Skin epidermis (tissue), 12 donors: Measurements from ENCODE around the gene KIF1B.

ENCODE experiments used
- H3K27ac ChIP-seq, 21 experiments: fragments of 200-600 bp; sonication (generic) in 11 of 21; one replicate each; pipeline ENCODE4 v1.5.0; 2020; ENCODE audit warnings: mild to moderate bottlenecking in 3 of 21, inconsistent platforms in 2 of 21, moderate library complexity in 2 of 21
- H3K4me3 ChIP-seq, 7 experiments: fragments of 200-600 bp; sonication (generic) in 2 of 7; one replicate each; pipeline ENCODE4 v1.5.0; 2020; ENCODE audit warnings: inconsistent platforms in 2 of 7, mild to moderate bottlenecking in 2 of 7, moderate library complexity in 1 of 7

Gene KIF1B

DNA sequence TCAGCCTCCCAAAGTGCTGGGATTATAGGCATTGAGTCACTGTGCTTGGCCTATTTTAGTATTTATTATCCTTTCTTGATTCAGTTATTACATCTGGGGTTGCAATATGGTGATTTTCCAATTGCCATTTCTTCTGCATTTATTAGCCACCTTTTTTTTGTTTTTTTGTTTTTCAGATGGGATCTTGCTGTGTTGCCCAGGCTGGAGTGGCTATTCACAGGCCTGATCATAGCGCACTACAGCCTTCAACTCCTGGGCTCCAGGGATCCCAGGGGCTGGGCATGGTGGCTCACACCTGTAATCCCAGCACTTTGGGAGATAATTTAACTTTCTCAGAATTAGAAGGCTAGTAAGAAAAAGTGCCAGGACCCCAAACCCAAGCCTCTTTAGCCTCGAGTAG is 106.4 kb downstream of the KIF1B start:
- no peak overlapping the region for H3K4me3 ChIP-seq
- no peak overlapping the region for H3K27ac ChIP-seq

DNA sequence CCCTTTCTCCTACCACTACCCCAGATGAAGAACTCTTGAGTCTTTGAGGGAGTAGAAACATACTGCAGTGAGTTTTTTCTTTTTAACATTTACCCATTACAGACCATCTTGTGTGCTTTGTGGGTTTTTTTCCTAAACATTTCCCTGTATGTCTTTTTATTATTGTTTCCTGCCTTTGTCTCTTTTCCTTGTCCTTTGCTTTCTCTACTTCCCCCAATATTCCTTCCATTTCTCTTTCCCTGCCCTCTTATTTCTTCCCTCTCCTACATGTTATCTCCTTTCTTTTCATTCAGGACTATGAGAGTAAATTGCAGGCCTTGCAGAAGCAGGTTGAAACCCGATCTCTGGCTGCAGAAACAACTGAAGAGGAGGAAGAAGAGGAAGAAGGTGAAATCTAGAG is 109.4 kb downstream of the KIF1B start:
- no peak overlapping the region for H3K27ac ChIP-seq
- H3K4me3 ChIP-seq = no peak overlapping the region

DNA sequence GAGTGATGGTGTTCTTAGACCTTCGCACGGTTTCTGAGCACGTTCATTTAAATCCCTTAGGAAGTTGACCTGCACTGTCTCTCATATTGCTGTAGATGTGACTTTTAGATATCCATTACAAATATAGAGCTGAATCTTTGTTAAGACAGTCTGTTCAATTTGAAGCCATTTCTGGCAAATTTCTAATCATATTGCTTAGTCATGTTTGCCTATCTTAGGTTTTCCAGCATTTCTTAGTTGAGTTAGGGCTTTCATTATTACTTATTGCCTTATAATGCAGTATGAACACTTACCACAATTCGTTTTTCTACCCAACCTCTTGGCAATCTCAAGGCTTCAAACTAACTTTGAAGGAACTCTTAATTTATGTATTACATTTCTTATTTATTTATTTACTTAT is 110.0 kb downstream of the KIF1B start:
- Histone ChIP-seq H3K27ac (no peak overlapping the region), H3K4me3 (no peak overlapping the region)

DNA sequence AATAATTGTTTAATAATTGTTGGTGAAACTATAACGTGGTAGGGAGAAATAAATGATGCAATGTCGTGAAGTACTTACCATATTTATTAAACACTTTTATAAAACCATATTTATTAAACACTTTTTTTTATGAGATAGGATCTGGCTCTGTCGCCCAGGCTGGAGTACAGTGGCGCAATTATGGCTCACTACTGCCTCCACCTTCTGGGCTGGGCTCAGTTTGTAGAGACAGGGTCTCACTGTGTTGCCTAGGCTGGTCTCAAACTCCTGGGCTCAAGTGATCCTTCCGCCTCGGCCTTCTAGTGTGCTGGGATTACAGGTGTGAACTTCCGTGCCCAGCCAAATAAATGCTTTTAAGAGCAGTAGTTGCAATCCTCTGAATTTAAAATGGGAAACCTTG is 112.5 kb downstream of the KIF1B start:
- H3K27ac ChIP-seq = no peak overlapping the region
- H3K4me3 ChIP-seq = no peak overlapping the region

DNA sequence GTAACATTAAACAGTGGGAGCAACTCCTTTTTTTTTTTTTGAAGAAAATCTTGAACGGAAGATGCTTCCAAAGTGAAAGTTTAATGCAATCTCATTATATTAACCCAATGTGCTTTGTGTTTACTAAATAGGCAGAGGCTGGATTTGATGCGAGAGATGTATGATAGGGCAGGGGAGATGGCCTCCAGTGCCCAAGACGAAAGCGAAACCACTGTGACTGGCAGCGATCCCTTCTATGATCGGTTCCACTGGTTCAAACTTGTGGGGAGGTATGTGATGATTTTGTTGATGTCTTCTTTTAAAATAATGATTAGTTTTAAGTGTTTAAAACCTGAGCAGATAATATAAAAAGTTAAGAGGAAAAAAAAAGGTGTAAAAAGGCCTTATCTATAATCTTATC is 114.3 kb downstream of the KIF1B start:
- Histone ChIP-seq H3K27ac (peak overlapping the region in 1 of 21 experiments; percentile 20), H3K4me3 (no peak overlapping the region)

DNA sequence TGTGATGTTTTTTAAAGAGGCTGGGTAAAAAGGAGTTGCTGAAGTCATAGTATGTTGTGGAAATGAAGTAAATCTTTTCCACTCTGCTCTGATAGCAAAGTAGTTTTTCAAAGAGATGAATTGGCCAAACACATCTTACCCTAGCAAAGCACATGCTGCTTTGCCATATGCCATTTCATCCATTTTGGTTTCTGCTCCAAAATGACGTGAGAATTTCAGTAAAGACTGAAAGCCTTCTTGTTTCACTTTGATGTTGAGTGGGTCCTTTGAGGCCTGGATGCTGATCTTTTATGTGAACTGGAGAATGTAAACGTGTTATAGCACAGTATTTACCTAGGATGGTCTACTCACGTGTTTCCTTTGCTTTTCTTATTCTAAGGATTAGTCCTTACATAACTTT is 115.2 kb downstream of the KIF1B start:
- no peak overlapping the region for H3K27ac ChIP-seq

DNA sequence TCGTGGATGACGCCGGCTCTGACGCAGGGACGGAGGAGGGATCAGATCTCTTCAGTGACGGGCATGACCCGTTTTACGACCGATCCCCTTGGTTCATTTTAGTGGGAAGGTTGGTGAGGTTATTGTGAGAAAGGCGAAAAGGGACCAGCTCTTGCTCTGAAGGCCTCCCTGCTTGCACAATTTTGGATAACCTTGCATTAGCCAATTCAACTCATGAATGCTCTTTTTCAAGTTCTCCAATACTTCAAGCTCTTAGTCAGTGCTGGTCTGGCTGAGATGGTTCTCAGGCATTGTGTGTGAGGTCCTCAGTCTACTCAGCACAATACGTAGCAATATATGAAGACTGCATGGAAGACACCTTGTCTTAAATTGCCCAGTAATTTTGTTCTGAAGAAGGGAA is 115.9 kb downstream of the KIF1B start:
- Histone ChIP-seq H3K27ac (no peak overlapping the region), H3K4me3 (no peak overlapping the region)

More for the DNA sequence above, 115.2 kb downstream of the KIF1B start:
- no peak overlapping the region for H3K4me3 ChIP-seq

DNA sequence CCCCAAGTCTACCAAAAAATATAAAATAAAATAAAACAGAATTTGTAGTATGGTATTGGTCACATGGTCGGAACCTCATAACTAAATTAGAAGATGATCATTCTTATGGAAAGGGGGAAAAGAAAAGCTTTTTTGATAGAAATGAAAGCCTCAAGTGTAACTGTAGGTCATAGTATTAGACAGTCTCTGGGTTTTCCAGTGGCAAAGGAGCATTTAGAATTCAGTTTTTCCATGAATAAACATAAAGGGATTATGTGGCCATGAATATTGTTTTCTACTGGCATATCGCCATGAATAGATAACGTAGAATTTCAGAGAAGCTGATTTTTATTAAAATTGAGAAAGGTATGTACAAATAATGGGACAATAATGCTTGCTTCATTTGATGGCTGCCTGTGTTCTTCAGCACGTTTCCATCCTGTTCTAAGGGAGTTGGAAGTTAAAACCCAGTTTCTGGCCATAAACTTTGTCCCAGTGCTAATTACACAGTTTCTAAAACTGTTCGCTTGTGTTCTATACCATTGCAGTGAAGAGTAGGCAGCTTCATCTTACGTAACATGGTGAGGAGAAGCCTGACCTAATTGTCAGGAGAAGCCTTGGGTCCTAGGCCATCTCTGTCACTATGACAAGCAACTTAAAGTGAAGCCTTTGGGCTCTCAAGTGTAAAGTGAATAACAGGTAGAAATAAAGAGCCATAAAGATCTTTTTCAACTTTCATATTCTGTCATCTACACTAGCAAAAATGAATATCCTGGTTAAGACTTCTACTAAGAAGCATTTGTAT is 118.0 kb downstream of the KIF1B start:
- H3K4me3 ChIP-seq = no peak overlapping the region
- no peak overlapping the region for H3K27ac ChIP-seq

DNA sequence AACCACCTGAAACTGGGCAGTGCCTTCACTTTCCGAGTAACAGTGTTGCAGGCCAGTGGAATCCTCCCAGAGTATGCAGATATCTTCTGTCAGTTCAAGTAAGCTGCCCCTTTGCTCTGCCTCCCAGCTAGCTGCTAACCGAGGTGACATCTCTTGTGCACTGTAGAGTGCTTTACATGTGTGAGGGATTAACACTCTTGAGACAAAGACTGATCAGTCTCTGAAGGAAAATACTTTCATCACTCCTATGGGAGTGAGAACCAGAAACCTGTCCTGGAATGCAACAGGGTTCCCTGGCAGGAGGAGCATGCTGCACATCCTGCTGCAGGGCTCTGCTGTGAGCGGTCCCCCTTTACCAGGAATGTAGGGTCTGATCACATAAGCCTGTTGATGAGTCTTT is 127.1 kb downstream of the KIF1B start:
- no peak overlapping the region for H3K4me3 ChIP-seq
- H3K27ac ChIP-seq = no peak overlapping the region

DNA sequence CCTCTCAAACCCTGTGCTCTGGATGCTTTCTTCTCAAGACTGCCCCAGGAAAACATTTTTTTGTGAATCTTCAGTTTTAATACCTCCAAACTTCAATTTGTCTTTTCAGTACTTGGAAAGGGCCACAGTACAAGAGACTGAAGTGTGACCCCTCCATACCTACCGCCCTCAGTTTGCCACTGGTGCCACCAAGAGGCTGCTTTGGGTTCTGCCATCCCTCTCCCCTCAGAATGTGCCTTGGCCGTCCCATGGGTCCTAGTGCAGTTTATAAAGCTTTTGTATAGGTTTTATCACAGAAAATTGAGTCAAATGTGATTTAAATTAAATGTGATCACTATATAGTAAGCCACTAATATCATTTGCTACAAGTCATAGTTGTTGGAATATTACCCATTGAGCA is 127.7 kb downstream of the KIF1B start:
- Histone ChIP-seq H3K27ac (no peak overlapping the region), H3K4me3 (no peak overlapping the region)

DNA sequence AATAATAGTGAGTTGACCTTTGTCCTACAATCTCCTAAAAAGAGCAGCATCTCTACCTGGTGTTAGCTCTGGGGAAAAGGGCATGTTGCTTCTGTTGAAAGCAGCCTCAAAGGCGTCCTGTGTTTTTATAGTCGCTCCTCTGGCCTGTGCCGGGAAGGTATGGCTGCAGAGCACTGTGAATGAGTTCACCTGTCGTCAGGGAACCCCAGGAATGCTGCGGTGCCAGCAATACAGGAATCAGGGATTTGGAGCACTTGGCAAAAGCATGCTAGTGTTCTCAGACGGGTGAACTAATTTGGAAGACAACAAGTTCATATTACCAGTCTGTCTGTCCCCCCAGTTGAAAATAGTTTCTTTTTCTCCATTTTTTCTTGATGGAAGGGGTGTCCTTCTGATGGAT is 128.2 kb downstream of the KIF1B start:
- Histone ChIP-seq H3K27ac (no peak overlapping the region), H3K4me3 (no peak overlapping the region)

DNA sequence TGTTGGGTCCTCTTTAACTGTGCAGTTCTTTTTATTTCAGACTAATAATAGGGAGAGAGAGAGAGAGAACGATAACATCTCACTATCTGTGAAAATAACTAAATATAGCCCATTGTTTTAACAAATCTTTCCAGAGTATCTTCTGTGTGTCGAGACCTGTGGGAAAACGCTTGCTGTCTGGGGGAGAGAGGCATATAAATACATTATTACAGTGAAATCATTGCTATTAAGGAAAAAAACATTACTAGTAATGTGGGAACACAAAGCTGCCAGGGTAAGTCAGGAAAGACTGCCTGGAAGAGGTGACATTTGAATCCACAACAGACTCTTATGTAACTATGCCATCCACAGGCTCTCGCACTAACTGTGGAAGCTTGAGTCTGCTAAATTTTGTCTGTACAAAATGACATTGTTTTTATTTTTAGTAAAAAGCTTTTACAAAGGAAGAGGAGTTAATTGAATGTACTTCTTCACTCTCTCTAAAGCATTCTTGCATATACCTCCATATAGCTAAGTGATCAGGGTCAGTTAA is 128.7 kb downstream of the KIF1B start:
- Histone ChIP-seq H3K27ac (no peak overlapping the region), H3K4me3 (no peak overlapping the region)

DNA sequence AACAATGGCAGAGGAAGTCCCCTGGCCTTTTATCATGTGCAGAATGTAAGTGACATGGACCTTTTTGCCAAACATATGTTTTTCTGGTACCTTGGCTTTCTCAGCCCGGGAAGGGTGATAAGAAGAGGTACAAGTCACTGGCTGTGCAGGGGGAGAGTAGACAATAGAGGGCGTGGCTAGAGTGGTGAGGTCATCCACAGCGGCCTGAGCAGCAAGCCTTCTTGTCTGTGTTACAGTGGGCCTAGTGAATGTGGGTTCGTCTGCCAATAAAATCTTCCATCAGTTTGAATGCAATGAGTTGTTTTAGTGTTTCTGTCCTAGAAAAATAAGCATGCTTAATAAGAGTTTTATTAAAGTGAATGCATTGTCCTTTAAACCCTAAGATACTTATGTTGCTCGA is 129.4 kb downstream of the KIF1B start:
- no peak overlapping the region for H3K27ac ChIP-seq

DNA sequence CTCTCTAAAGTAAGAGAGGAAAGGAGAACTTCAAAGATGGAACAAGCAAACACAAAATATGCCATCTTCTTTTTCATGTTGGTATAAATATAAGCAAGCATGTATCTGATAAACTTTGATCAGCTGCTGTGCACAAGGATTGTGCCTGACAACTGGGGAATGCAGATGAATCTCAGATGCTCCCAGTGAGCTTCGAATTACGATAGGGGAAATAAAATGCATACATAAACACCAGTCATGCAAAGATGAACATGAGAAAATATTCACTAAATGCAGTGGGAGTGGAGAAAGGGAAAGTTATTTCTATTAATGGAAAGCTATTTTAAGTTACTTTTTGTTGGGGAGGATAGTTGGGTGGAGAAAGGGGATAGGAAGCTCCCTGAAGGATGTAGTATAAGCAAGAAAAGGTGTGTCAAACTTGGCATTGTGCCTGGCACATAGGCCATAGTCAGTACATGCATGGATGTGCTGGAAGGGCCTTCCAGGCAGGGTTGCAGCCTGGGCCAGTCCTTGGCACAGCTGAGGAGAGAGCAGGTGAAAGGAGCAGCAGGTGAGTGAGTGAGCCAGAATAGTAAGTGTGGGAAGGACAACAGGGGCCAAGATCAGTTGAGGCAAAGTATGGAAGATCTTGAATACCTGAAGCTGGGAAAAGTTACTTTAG is 130.7 kb downstream of the KIF1B start:
- Histone ChIP-seq H3K4me3 (no peak overlapping the region), H3K27ac (no peak overlapping the region)

More for the DNA sequence above, 129.4 kb downstream of the KIF1B start:
- no peak overlapping the region for H3K4me3 ChIP-seq

DNA sequence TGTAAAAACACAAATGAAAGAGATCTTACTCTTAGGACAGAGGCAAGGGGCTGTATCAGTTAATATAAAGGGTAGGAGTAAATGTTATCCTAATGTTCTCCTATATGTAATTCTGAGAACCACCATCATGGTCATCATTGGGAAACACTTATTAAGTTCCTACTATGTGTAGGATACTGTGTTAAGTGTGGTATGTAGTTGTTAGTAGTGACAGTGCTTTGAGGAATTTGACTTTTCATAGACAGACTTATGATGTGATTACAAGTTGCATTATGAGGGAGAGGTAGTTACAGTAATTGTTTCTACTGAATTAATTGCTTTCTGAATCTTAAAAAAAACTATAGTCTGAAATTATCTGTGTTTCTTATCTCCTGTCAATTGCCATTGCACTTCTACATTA is 136.7 kb downstream of the KIF1B start:
- Histone ChIP-seq H3K27ac (no peak overlapping the region), H3K4me3 (no peak overlapping the region)

DNA sequence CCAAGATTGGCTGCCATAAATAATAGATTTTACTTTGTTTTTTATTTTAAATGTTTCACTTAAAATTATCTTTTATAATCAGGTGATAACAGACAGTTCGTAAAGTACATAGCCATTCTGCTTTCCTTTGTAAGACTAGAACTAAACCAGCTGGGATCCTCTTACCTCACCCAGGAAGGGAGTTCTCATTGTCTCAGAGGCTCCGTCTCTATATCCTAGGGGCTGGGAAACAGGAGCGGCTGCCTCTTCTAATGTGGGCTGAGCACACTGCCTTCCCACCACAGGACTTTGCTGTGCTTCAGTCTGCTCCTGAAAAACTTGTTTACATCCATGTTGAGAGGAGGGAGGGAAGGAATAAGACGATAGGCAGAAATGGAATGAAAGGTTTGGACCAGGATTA is 142.9 kb downstream of the KIF1B start:
- Histone ChIP-seq H3K27ac (no peak overlapping the region), H3K4me3 (no peak overlapping the region)

DNA sequence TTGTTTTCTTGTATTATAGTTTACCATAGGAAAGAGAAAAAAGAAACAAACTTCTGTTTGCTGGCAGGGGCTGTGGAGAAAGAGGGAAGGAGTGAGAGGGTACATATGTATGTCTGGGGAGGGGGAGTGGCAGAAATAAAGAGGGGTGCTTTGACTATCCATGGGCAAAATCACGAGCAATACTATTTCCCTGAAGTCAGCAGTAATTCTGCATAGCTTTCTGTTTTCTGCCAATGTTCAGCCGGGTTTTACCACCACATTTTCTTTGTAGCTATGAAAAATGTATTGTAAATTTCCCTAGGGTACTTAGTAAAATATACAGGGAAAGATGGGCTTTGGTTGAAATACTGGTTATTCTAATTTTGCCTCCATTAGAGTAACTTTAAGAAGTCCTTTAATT is 143.3 kb downstream of the KIF1B start:
- Histone ChIP-seq H3K27ac (no peak overlapping the region), H3K4me3 (no peak overlapping the region)

DNA sequence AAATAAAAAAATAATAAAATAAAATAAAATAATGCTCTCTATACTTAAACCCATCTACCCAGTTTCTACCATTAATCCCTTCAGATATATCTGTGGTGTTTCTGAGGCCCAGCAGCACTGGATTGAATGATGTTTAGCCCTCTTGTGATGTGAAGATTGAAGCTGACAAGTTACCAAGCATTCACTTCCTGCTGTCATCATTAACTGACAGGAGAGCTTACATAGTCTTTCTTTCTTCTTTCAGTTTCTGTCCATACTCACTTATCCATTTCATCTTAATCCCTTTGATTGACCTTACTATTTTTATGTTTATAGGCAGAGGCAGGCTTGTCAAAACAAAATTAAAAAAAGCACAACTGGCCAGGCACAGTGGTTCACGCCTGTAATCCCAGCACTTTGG is 149.7 kb downstream of the KIF1B start:
- Histone ChIP-seq H3K27ac (no peak overlapping the region), H3K4me3 (no peak overlapping the region)

DNA sequence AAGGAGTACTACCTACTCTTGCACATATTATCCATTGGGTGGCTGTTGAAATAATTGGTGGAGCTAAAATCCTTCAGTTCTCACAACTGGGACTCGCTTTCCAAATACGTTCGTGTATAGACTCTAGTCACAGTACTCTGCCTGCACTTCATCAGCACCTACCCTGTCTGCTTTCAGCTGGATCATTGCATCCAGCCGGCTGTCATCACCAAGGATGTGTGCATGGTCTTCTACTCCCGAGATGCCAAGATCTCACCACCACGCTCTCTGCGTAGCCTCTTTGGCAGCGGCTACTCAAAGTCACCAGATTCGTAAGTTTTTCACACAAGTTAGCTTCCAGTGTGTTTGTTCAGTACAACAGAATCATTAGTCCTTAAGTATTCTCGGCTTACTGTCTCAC is 151.1 kb downstream of the KIF1B start:
- Histone ChIP-seq H3K27ac (no peak overlapping the region), H3K4me3 (no peak overlapping the region)

DNA sequence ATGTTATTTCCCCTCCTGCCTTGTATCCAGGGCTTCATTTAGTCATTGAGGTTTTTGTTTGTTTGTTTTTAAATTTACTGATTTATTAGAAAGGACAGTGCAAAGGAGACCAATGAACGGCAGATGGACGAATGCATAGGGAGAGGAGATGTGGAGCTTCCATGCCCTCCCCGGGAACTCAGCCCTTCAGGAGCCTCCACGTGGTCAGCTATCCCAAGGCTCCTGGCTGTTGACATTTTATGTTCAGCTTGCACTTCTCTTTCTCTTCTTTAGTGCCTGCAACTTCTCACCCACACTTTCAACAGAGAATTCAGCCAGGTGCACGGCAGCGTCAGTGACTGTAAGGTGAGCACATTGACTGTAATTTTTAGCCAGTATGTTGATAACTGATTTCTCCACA is 157.8 kb downstream of the KIF1B start:
- Histone ChIP-seq H3K27ac (no peak overlapping the region), H3K4me3 (no peak overlapping the region)

DNA sequence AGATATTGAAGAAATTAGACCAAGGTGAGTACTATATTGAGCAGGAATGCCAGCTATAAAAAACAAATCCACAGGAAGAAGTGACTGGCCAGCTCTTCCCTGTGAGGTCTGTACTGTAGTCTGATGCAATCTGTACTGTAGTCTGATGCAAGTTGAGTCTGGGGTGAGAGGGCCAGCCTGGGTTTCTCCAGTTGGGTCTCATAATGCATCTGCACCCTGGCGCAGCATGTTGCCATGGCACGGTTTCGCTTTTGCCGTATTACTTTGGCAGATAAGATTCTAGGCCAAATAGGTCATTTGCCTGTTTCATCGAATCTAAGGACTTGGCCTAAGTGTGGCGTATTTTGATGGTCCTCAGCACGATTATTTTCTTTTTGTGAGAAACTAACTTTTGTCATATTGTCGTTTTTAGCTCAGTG is 164.1 kb downstream of the KIF1B start:
- Histone ChIP-seq H3K27ac (no peak overlapping the region), H3K4me3 (no peak overlapping the region)
